GM19395 (cell line): ENCODE measurements around the gene THRB.
"Not testable (repeated sequence)": the region's sequence is repeated elsewhere in the genome, so short reads cannot be mapped to it uniquely, and the experiment has no call there.

ENCODE experiments used
- ATAC-seq: cut with Tn5 transposase; IDR thresholded peaks from one replicate; pipeline ENCODE4 v1.9.1; 2021; ENCODE audit warnings: mild to moderate bottlenecking, moderate library complexity; ENCODE audit not compliant: unreplicated experiment

THRB gene

DNA sequence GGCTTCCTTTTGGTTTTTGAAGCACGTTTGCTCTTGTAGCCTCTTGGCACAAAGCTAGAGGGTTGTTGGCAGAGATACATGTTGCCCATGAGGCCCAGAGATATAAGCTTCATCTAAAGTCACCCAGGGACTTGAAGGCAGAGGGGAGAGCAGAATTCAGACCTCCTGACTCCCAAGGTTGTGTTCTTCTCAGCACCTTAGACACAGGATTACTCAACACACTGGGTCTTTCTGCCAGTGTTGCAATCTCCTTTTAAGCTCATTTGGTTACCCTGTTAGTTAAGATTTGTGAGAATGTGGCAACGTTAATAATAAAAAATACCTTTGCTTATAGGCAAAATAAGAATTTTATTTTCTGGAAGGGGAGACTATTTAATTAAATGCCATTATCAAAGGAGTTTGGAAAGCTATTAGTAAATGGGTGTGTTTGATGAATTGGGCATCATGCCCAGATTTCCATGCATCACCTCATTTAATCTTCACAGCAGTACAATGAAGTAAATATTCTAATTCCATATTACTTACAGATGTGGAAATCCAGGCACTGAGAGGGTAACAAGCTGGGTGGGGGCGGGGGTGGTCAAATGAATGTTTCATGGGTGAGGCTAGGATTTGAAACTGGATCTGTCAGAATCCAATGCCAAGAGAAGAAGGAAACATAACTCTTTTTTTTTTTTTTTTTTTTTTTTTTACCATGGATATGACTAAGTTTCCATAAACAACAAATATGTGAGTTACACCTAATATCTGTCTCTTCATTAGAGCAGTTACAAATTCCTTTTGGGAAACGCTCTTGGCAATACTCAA is 366.2 kb downstream of the THRB start:
- ATAC-seq = no peak

GRCh38 chr3:24123596-24123995 is 371.1 kb downstream of the THRB start:
- no peak for ATAC-seq

DNA sequence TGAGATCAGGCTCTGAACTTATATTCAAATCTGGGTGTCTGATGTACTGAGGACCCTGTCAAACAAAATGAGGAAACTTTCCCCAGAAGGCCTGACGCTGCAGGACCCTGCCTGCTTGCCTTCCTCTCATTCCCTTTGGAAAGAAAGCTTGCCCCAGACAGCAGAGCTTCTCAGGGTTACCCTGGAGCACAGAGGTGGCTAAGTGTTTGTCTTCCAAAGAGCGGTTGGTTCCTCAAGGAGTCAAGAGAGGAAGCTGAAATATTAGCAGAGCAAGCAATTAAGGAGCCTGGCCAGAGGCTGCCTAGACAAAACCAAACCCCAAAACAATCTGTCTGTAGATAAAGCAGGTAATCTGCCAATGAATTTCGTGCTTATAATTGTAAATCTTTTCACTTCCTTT is 374.2 kb downstream of the THRB start:
- no peak for ATAC-seq

- no peak for ATAC-seq
Observed at GRCh38 chr3:24119321-24119751, 375.3 kb downstream of the THRB start.

- no peak for ATAC-seq
Observed at GRCh38 chr3:24117508-24117907, 377.1 kb downstream of the THRB start.

DNA sequence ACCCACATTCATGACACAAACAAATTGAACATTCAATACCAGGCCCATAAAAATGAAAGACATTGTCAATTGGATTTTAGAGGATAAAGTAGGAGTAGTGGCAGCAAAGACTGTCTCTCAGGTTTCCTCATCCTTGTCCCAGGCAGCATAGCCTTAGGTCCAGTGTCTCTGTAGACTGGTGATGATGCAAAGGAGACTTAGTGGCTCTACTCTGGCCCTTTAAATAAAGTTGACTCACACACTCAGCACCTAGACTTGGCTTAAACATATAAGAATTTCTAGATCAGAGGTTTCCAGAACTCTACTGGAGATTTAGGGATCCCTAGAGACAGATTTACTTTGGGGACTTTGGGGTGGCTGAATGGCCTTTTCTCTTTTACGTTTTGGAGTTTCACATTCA is 382.9 kb downstream of the THRB start:
- no peak for ATAC-seq

DNA sequence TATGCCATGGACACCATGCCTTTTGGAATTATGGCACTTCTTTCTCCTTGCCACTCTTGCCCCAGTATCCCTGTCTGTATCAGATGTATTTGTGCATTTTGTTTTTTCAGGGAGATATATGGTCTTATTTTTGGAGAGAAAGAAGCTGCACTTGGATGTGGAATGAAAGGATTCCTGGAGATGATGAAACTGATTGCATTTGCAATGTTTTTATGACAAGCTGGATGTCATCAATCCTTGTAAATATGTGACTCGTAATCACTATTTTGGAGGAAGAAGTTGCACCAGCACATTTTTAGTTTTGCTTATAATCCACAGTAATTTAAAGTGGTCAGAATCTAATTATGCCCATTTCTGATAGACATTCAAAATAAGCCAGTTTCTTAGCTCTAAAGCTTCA is 384.6 kb downstream of the THRB start:
- no peak for ATAC-seq

DNA sequence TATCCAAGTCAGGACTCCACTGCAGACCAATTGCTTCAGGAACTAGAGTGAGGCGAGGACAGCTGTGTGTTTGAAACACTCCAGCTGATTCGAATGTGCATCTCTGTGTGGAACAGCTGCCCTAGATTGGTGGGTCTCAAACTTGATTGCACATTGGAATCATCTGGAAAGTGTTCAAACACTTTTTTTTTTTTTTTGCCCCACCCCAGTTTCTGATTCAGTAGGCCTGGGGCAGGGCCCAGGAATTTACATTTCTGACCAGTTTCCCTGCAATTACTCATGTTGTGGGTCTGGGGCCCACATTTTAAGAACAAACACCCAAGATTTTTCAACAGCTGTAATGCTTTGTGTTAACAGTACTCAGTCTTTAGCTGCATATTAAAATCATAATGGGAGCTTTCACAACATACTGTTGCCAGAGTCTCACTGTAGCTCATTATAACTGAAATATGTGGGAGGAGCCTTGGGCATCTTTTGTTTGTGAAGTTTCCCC is 392.9 kb downstream of the THRB start:
- ATAC-seq = no peak

- ATAC-seq = no peak
Observed at GRCh38 chr3:24100696-24101402, 393.8 kb downstream of the THRB start.

- no peak for ATAC-seq
Observed at GRCh38 chr3:24096695-24097290, 397.9 kb downstream of the THRB start.

GRCh38 chr3:24096271-24096670 is 398.4 kb downstream of the THRB start:
- no peak for ATAC-seq

- ATAC-seq = not testable (repeated sequence)
Observed at GRCh38 chr3:24094818-24095217, 399.8 kb downstream of the THRB start.

DNA sequence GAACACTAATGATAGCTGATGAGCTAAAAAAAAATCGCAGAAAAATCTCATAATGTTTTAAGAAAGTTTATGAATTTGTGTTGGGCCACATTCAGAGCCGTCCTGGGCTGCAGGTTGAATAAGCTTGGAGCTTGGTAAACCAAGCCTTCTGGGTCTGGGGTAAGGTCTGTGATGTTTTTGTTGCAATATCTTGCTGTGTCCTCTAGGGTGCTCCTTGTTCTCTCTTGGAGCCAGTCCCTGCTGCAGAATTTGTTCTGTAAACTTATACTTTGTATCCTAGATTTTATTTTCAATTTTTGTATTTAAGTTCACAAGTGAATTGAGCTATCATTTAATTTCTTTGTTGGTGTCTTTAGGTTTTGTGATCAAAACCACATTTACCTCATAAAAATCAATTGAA is 405.9 kb downstream of the THRB start:
- ATAC-seq = peak; percentile 81

DNA sequence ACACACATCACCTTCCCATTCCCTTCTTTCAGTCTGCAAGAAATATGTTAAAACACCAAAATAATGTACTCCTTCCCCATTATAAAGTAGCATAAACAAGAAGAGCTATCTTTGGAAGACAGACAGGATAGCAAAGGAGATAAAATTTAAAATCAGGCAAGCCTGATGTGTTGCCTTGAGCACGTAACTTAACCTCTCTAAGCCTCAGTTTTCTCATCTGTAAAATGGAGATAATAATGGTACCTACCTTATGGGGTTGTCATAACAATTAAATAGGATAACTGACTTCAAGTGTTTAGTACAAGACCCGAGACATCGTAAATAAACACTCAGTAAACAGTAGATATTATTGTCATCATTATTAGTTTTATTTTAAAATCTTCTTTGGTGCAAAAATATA is 407.2 kb downstream of the THRB start:
- no peak for ATAC-seq

DNA sequence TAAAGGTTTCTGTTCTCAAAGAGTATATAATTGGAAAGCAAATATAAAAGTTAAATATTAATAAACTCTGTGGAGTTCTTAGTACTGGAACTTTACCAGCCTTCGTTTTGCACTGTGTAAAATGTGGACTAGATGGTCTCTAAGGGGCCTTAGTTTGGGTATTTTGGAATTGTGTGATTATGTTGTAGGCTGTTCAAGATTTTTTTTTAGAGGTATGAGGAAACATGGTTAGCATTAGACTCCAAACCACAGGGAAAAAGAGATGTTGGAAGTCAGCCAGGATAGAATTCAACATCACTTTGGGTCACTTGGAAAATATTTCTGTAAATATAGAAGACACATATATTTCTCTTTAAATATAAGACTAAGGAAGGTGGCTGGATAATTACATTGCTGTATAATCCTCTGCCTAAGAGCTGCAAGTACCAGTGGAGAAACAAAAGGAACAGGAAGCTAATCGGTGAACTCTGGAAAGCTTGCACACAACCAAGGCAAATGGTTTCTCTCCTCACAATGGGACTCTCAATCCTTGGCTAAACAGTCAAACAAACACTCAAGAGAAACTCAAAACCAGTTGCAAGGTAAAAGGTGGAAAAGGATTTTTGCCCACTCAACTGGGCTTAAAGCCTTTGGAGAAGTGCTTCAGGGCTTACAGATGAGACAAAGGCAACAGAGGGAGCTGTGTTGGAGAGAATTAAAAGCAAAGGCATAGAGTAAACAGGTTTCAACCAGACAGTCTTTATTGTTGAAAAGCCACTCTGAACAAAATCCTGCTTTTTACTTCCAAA is 407.8 kb downstream of the THRB start:
- no peak for ATAC-seq

DNA sequence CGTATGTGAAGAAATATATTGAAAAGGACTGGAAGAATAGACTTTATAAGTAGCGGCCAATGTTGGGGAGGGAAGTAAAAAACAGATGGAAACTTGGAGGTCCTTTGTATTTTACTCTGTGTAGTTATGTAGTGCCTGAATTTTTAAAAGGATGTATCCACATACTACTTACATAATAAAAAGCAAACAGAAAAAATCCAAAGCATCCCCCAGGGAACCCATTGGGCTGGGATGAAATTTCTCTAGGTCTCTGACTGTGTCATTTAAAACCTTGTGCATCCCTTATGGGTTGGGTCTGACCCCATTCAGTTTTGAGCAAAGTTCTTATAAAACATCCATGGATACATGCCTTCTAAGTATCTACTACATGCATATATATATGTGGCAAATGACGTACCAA is 408.4 kb downstream of the THRB start:
- no peak for ATAC-seq

- no peak for ATAC-seq
Observed at GRCh38 chr3:24072193-24072592, 422.5 kb downstream of the THRB start.

DNA sequence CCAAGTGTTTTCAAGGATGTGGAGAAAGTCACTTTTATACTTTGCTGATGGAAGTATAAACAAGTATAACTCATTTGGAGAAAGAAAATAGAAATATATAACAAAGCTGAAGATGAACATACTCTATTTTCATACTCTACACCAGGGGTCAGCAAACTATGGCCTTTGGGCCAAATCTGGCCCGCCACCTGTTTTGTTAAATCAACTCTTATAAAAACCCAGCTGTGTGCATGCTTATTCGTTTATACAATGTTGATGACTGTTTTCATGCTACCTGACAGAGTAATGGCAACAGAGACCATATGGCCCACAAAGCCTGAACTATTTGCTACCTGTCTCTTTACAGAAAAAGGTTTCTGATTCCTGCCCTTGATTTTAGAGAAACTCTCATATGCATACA is 425.6 kb downstream of the THRB start:
- ATAC-seq = no peak

DNA sequence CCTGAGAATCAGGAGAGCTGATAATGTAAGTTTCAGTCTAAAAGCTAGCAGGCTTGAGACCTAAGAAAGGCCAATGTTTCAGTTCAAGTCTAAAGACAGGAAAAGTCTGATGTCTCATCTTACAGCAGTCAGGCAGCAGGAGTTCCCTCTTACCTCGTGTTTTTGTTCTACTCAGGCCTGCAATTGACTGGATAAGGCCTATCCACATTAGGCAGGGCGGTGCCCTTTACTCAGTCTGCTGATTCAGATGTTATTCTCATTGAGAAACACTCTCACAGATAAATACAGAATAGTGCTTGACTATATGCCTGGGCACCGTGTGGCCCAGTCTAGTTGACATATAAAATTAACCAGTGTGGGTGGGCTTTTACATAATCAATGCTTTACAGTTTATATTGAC is 427.2 kb downstream of the THRB start:
- ATAC-seq = no peak
